H1 (cell line): ENCODE results near the gene ADGRF5. TPM values are rescaled to one million over a fixed set of nuclear protein-coding genes. Genes with fewer than 3 reads are reported as not detected.

Experiments used
- CTCF ChIA-PET: fragments of 300-600 bp; sonication (Branson Sonifier 250); formaldehyde crosslinking; loops from one replicate; lab custom pipeline; 2021; ENCODE audit not compliant: partially characterized antibody; lab: Charles Lee
- POLR2A ChIA-PET: fragments of 300-600 bp; sonication (Branson Sonifier 250); formaldehyde crosslinking; loops from one replicate; lab custom pipeline; 2021; ENCODE audit warnings: inconsistent platforms; ENCODE audit not compliant: partially characterized antibody; lab: Charles Lee
- DNase-seq, 2 experiments: peaks; one replicate each; pipeline versions ENCODE4 v3.0.0 to v3.0.0-alpha.2; 2010 to 2022; ENCODE audit warnings: low spot score in 2 of 2, low read depth in 1 of 2, mixed read lengths in 1 of 2
- FAIRE-seq: peaks from 2 replicates; lab custom pipeline; 2011; peaks lifted over from hg19 to GRCh38; lab: Jason Lieb, UNC
- H2AFZ ChIP-seq: 2 replicates; pipeline ENCODE4 v1.8.1; 2012; ENCODE audit warnings: low read length, inconsistent platforms
- H2AK5ac ChIP-seq: 2 replicates; pipeline ENCODE4 v1.6.1; 2013; ENCODE audit warnings: low read depth, low read length
- H2BK120ac ChIP-seq: replicated peaks from 2 replicates; pipeline ENCODE3; 2013; ENCODE audit warnings: low read depth, low read length, inconsistent platforms
- H2BK12ac ChIP-seq: 2 replicates; pipeline ENCODE4 v1.6.1; 2013; ENCODE audit warnings: low read depth, low read length
- H2BK15ac ChIP-seq: 2 replicates; pipeline ENCODE4 v1.6.1; 2013; ENCODE audit warnings: low read length
- H2BK20ac ChIP-seq: 2 replicates; pipeline ENCODE4 v1.6.1; 2013; ENCODE audit warnings: low read length
- H2BK5ac ChIP-seq: 2 replicates; pipeline ENCODE4 v1.6.1; 2013; ENCODE audit warnings: low read depth, low read length
- H3K14ac ChIP-seq: 2 replicates; pipeline ENCODE4 v1.6.1; 2013; ENCODE audit warnings: inconsistent platforms; ENCODE audit not compliant: insufficient read length
- H3K18ac ChIP-seq: 2 replicates; pipeline ENCODE4 v1.6.1; 2013; ENCODE audit warnings: low read length; ENCODE audit errors: extremely low read depth
- H3K23ac ChIP-seq: 2 replicates; pipeline ENCODE4 v1.6.1; 2013; ENCODE audit warnings: inconsistent platforms; ENCODE audit not compliant: insufficient read length
- H3K23me2 ChIP-seq: 2 replicates; pipeline ENCODE4 v1.6.1; 2013; ENCODE audit warnings: low read depth, low read length
- H3K27ac ChIP-seq: 2 replicates; pipeline ENCODE4 v1.6.1; 2011; ENCODE audit warnings: low read depth, low read length, inconsistent platforms
- H3K27me3 ChIP-seq, 4 experiments: replicated peaks in 1 of 4; 1 replicate in 1 of 4; 2 replicates in 3 of 4; pipeline versions ENCODE4 v1.6.1 to v1.8.1; 2011 to 2013; ENCODE audit warnings: low read length in 3 of 4, mild to moderate bottlenecking in 3 of 4, inconsistent platforms in 2 of 4, mixed read lengths in 2 of 4, moderate library complexity in 1 of 4; ENCODE audit not compliant: control insufficient read depth in 3 of 4, insufficient read depth in 3 of 4; ENCODE audit errors: extremely low read depth in 1 of 4
- H3K36me3 ChIP-seq, 4 experiments: 2 replicates each; pipeline versions ENCODE4 v1.6.1 to v1.8.1; 2011 to 2013; ENCODE audit warnings: mild to moderate bottlenecking in 4 of 4, low read length in 3 of 4, moderate library complexity in 2 of 4, control low read depth in 1 of 4, inconsistent platforms in 1 of 4; ENCODE audit not compliant: insufficient read depth in 4 of 4, control insufficient read depth in 2 of 4
- H3K4ac ChIP-seq: replicated peaks from 2 replicates; pipeline ENCODE3; 2013; ENCODE audit warnings: low read length, low read depth, mixed read lengths, inconsistent platforms; ENCODE audit not compliant: insufficient read length
- H3K4me1 ChIP-seq, 4 experiments: replicated peaks in 1 of 4; 1 replicate in 1 of 4; 2 replicates in 3 of 4; pipeline versions ENCODE4 v1.6.1 to v1.8.1; 2011 to 2013; ENCODE audit warnings: low read length in 3 of 4, inconsistent platforms in 2 of 4, mixed read lengths in 1 of 4; ENCODE audit not compliant: insufficient read depth in 4 of 4, control insufficient read depth in 3 of 4
- H3K4me2 ChIP-seq, 2 experiments: 2 replicates each; pipeline versions ENCODE4 v1.6.1 to v1.8.1; 2011 to 2013; ENCODE audit warnings: low read depth in 2 of 2, low read length in 2 of 2, control low read depth in 1 of 2, inconsistent platforms in 1 of 2, mild to moderate bottlenecking in 1 of 2; ENCODE audit not compliant: insufficient read depth in 1 of 2
- H3K4me3 ChIP-seq, 4 experiments: fragments of 200-600, 300-600 bp in 1 of 4; sonication (generic), shearing (Covaris generic), sonication (Bioruptor Twin) in 1 of 4; 2 replicates each; pipeline versions ENCODE4 v1.5.1 to v1.8.1; 2011 to 2016; ENCODE audit warnings: low read length in 4 of 4, low read depth in 3 of 4, control low read depth in 2 of 4, inconsistent platforms in 2 of 4, mild to moderate bottlenecking in 2 of 4, mixed read lengths in 1 of 4, moderate library complexity in 1 of 4; ENCODE audit not compliant: insufficient read depth in 2 of 4; ENCODE audit errors: extremely low read depth in 1 of 4
- H3K56ac ChIP-seq: replicated peaks from 2 replicates; pipeline ENCODE3; 2013; ENCODE audit warnings: low read depth, mild to moderate bottlenecking, mixed read lengths, low read length, inconsistent platforms; ENCODE audit not compliant: insufficient read length
- H3K79me1 ChIP-seq: 2 replicates; pipeline ENCODE4 v1.6.1; 2013; ENCODE audit warnings: low read depth, low read length, control low read depth
- H3K79me2 ChIP-seq, 2 experiments: 2 replicates each; pipeline versions ENCODE4 v1.6.1 to v1.8.1; 2012 to 2013; ENCODE audit warnings: low read length in 2 of 2, mild to moderate bottlenecking in 2 of 2, inconsistent platforms in 1 of 2; ENCODE audit not compliant: insufficient read depth in 2 of 2, control insufficient read depth in 1 of 2
- H3K9ac ChIP-seq, 4 experiments: replicated peaks in 1 of 4; 1 replicate in 1 of 4; 2 replicates in 3 of 4; pipeline versions ENCODE4 v1.6.1 to v1.8.1; 2011 to 2013; ENCODE audit warnings: low read depth in 3 of 4, low read length in 3 of 4, control low read depth in 2 of 4, mild to moderate bottlenecking in 2 of 4, moderate library complexity in 2 of 4, inconsistent platforms in 1 of 4; ENCODE audit errors: extremely low read depth in 1 of 4
- H3K9me3 ChIP-seq, 2 experiments: 2 replicates each; pipeline versions ENCODE4 v1.6.1 to v1.8.1; 2012 to 2013; ENCODE audit warnings: mild to moderate bottlenecking in 2 of 2, moderate library complexity in 2 of 2, control low read depth in 1 of 2, inconsistent platforms in 1 of 2, low read depth in 1 of 2, low read length in 1 of 2, mixed read lengths in 1 of 2; ENCODE audit not compliant: insufficient read depth in 2 of 2
- H4K20me1 ChIP-seq, 2 experiments: replicated peaks in 1 of 2; 2 replicates each; pipeline versions ENCODE3 to v1.8.1; 2011 to 2013; ENCODE audit warnings: inconsistent platforms in 2 of 2, low read length in 2 of 2, mild to moderate bottlenecking in 1 of 2; ENCODE audit not compliant: insufficient read depth in 2 of 2, control insufficient read depth in 1 of 2
- H4K5ac ChIP-seq: 2 replicates; pipeline ENCODE4 v1.6.1; 2013; ENCODE audit warnings: low read length, low read depth, mixed read lengths, inconsistent platforms; ENCODE audit not compliant: insufficient read length
- H4K8ac ChIP-seq: 2 replicates; pipeline ENCODE4 v1.8.0; 2013; ENCODE audit warnings: mild to moderate bottlenecking, moderate library complexity, low read length, inconsistent platforms; ENCODE audit not compliant: insufficient read depth; ENCODE audit errors: extremely low read depth
- H4K91ac ChIP-seq: replicated peaks from 2 replicates; pipeline ENCODE3; 2013; ENCODE audit warnings: low read length, mixed read lengths, inconsistent platforms; ENCODE audit not compliant: insufficient read length
- CBX5 ChIP-seq: fragments of 300-800, 300-1000 bp; sonication (generic); IDR thresholded peaks from 2 replicates; pipeline ENCODE4 v1.7.1; 2016; ENCODE audit warnings: antibody characterized with exemption, low read length, low read depth
- CBX8 ChIP-seq: fragments of 300-800, 300-1000 bp; sonication (generic); IDR thresholded peaks from 2 replicates; pipeline ENCODE4 v1.7.1; 2016; ENCODE audit warnings: low read depth, low read length, borderline replicate concordance
- CREB1 ChIP-seq: IDR thresholded peaks from 2 replicates; pipeline ENCODE4 v1.6.1; 2012; ENCODE audit warnings: inconsistent platforms
- CTBP2 ChIP-seq: IDR thresholded peaks from 2 replicates; pipeline ENCODE4 v1.7.0; 2011; ENCODE audit warnings: borderline replicate concordance, mild to moderate bottlenecking, moderate library complexity, mixed read lengths, low read length; ENCODE audit not compliant: insufficient read depth, insufficient read length
- EP300 ChIP-seq, 2 experiments: IDR thresholded peaks; 1 replicate in 1 of 2; 2 replicates in 1 of 2; pipeline ENCODE4 v1.6.1; 2011 to 2012; ENCODE audit warnings: low read depth in 2 of 2, low read length in 2 of 2, mild to moderate bottlenecking in 2 of 2, borderline replicate concordance in 1 of 2, inconsistent platforms in 1 of 2, moderate library complexity in 1 of 2
- EZH2 ChIP-seq: fragments of 200-600 bp; sonication (generic); IDR thresholded peaks from 2 replicates; pipeline ENCODE4 v1.7.1; 2012; ENCODE audit warnings: low read depth, mild to moderate bottlenecking, moderate library complexity, low read length, inconsistent platforms; ENCODE audit not compliant: severe bottlenecking
- GTF2F1 ChIP-seq: IDR thresholded peaks from 2 replicates; pipeline ENCODE4 v1.6.1; 2012; ENCODE audit warnings: low read depth, low read length, improper control_type of control experiment, borderline replicate concordance
- HDAC2 ChIP-seq, 2 experiments: fragments of 300-600 bp in 1 of 2; sonication (generic) in 1 of 2; IDR thresholded peaks; 2 replicates each; pipeline ENCODE4 v1.6.1; 2011 to 2012; ENCODE audit warnings: low read depth in 2 of 2, low read length in 2 of 2, mild to moderate bottlenecking in 2 of 2, moderate library complexity in 2 of 2, borderline replicate concordance in 1 of 2, inconsistent platforms in 1 of 2
- KDM4A ChIP-seq: IDR thresholded peaks from one replicate; pipeline ENCODE4 v1.7.1; 2012; ENCODE audit warnings: low read depth, mild to moderate bottlenecking, moderate library complexity, low read length, inconsistent platforms; ENCODE audit not compliant: severe bottlenecking
- RXRA ChIP-seq: IDR thresholded peaks from 2 replicates; pipeline ENCODE4 v1.6.1; 2011; ENCODE audit warnings: low read depth, mild to moderate bottlenecking, low read length, moderate library complexity; ENCODE audit not compliant: insufficient read depth
- SAP30 ChIP-seq: fragments of 300-600 bp; sonication (generic); IDR thresholded peaks from 2 replicates; pipeline ENCODE4 v1.7.1; 2012; ENCODE audit warnings: low read length, moderate library complexity, mild to moderate bottlenecking, inconsistent platforms; ENCODE audit not compliant: insufficient read depth, insufficient replicate concordance
- SRF ChIP-seq: IDR thresholded peaks from 2 replicates; pipeline ENCODE4 v1.6.1; 2011; ENCODE audit warnings: mild to moderate bottlenecking, low read depth, low read length, moderate library complexity
- TEAD4 ChIP-seq: IDR thresholded peaks from 2 replicates; pipeline ENCODE4 v1.6.1; 2012; ENCODE audit warnings: low read depth, low read length, inconsistent platforms, mixed read lengths
- WGBS, 2 experiments: shearing (Covaris generic) in 1 of 2; methylation state at CpG; one replicate each; pipeline versions ENCODE4 v1.1.6 to v1.1.7; 2013 to 2015; ENCODE audit warnings: low lambda C conversion rate in 2 of 2, mixed read lengths in 2 of 2, inconsistent platforms in 1 of 2, low coverage in 1 of 2, missing lambda C conversion rate in 1 of 2; ENCODE audit not compliant: insufficient replicate concordance in 2 of 2, insufficient coverage in 1 of 2, insufficient read length in 1 of 2; ENCODE audit errors: extremely low coverage in 1 of 2, missing lambda C conversion rate in 1 of 2; 5-methylcytosine and 5-hydroxymethylcytosine counted together
- polyA plus RNA-seq, 7 experiments: library from polyadenylated mRNA; depleted of rRNA in 3 of 7; stranded (reverse) in 5 of 7; unstranded in 2 of 7; fragments of >200 nt in 5 of 7; fragments of 200-250 nt in 2 of 7; gene quantifications; 1 replicate in 5 of 7; 2 replicates in 1 of 7; 4 replicates in 1 of 7; pipeline versions ENCODE4 v1.2.1 to v1.2.3, GENCODE V29; 2011 to 2013; ENCODE audit warnings: missing spikeins in 2 of 7, mixed read lengths in 2 of 7
- total RNA-seq: library from RNA; stranded (reverse); fragmentation: NEBNext Ultra II Directional; extraction: Animal tissue kit (Norgen Biotek cat#: 25700); gene quantifications from 2 replicates; pipeline ENCODE4 v1.2.1, GENCODE V29; 2021

ADGRF5 gene
- total and polyA plus RNA-seq, 2 of the 8 experiments (the other 6 are each of a cell fraction or from before 2014, with no cell fraction given): 0.06 TPM; not detected in 1

DNA sequence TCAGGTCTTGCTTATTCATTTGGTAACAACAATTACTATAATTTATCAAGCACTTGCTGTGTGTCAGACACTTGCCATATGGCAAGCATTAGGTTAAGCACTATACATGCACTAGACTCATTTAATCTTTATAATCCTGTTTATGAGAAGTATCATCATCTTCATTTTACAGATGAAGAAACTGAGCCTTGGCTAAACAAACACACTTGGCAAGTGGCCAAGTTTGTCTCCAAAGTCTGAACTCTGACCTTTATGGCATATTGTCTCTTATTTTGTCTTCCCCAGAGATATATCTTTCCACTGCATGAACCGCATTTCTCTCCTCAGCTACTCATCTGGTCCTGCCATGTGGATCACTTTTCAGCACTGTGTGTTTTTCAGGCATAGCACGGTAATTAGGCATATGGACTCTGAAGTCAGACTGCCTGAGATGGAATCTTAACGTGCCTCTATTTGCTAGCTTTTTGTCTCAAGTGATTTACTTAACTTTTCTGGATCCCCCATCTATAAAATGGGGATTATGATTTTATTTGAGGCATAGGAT lies 4.7 kb downstream of the ADGRF5 start:
- Histone ChIP-seq H3K18ac (no peak overlapping the region), H2AFZ (no peak overlapping the region), H3K27me3 (no peaks in the 10 kb centered on the region), H2BK15ac (no peak overlapping the region), H3K4me3 (no peak overlapping the region), H3K23me2 (no peaks in the 10 kb centered on the region), H3K14ac (no peak overlapping the region), H4K20me1 (no peaks in the 10 kb centered on the region), H4K8ac (no peak overlapping the region), H3K9me3 (no peaks in the 10 kb centered on the region), H2AK5ac (no peak overlapping the region), H2BK120ac (no peak overlapping the region), H3K56ac (no peak overlapping the region), H3K79me2 (no peaks in the 10 kb centered on the region), H4K5ac (no peak overlapping the region), H3K27ac (no peak overlapping the region), H3K79me1 (no peaks in the 10 kb centered on the region), H3K4ac (no peak overlapping the region), H4K91ac (no peak overlapping the region), H3K4me2 (no peak overlapping the region), H3K23ac (no peak overlapping the region), H2BK20ac (no peak overlapping the region), H2BK12ac (no peak overlapping the region), H2BK5ac (no peak overlapping the region), H3K36me3 (no peaks in the 10 kb centered on the region), H3K9ac (no peak overlapping the region), H3K4me1 (no peaks in the 10 kb centered on the region)
- DNase-seq (no peak), FAIRE-seq (no peak)
- POLR2A ChIA-PET: no interaction called here
- 88% methylated on average over 3 of the region's 3 CpGs; no CpG with 5 or more reads in 1 of the 2 experiments for WGBS, 2 experiments
- CTCF ChIA-PET: interaction anchor here (0.5 to 1.5 kb wide), 3 partner anchors 7 to 562 kb away, joined by 3 to 5 read pairs (median 5); no protein-coding TSS in a partner anchor
- no peak for TF ChIP-seq RXRA
- TF ChIP-seq CBX8: no peak
- TF ChIP-seq SAP30: no peak
- TF ChIP-seq CBX5: no peak
- TF ChIP-seq KDM4A: no peak
- TF ChIP-seq EP300 (IDR thresholded peaks at IDR 0.05; ENCODE audit: borderline replicate concordance in 1 of 2, low read depth in 2 of 2, low read length in 2 of 2): no peak
- no peak for TF ChIP-seq HDAC2 (IDR thresholded peaks at IDR 0.05; ENCODE audit: borderline replicate concordance in 1 of 2, low read depth in 2 of 2, low read length in 2 of 2)
- TF ChIP-seq CREB1: no peak
- no peak for TF ChIP-seq CTBP2
- no peak for TF ChIP-seq SRF
- TF ChIP-seq EZH2: no peak
- no peak for TF ChIP-seq TEAD4
- no peak for TF ChIP-seq GTF2F1
